MM.1S (cell line): ENCODE results near the gene DXO.

ENCODE experiments used
- DNase-seq: peaks from one replicate; pipeline ENCODE4 v3.0.0-alpha.2; 2015
- H2AFZ ChIP-seq: fragments of 300-600 bp; sonication (generic); 2 replicates; pipeline ENCODE4 v1.6.0; 2016; ENCODE audit warnings: antibody characterized with exemption, low read length
- H3F3A ChIP-seq: fragments of 300-600 bp; sonication (generic); 2 replicates; pipeline ENCODE4 v1.6.1; 2016; ENCODE audit warnings: mild to moderate bottlenecking, antibody characterized with exemption, low read length, moderate library complexity, mixed read lengths; ENCODE audit not compliant: insufficient read depth
- H3K27ac ChIP-seq: fragments of 300-600 bp; sonication (generic); 2 replicates; pipeline ENCODE4 v1.5.1; 2016; ENCODE audit warnings: mild to moderate bottlenecking, low read length
- H3K27me3 ChIP-seq: fragments of 300-600 bp; sonication (generic); replicated peaks from 2 replicates; pipeline ENCODE4 v1.6.0; 2016; ENCODE audit warnings: low read length; ENCODE audit not compliant: insufficient read depth
- H3K36me3 ChIP-seq: fragments of 300-600 bp; sonication (generic); replicated peaks from 2 replicates; pipeline ENCODE4 v1.6.1; 2016; ENCODE audit warnings: mild to moderate bottlenecking, low read length, mixed read lengths; ENCODE audit not compliant: insufficient read depth
- H3K4me1 ChIP-seq: fragments of 300-600 bp; sonication (generic); 2 replicates; pipeline ENCODE4 v1.6.1; 2016; ENCODE audit warnings: low read length, mixed read lengths
- H3K4me2 ChIP-seq: fragments of 300-600 bp; sonication (generic); 2 replicates; pipeline ENCODE4 v1.6.0; 2016; ENCODE audit warnings: low read depth, low read length
- H3K4me3 ChIP-seq: fragments of 300-600 bp; sonication (generic); 2 replicates; pipeline ENCODE4 v1.5.1; 2016; ENCODE audit warnings: low read length, mixed read lengths
- H3K79me2 ChIP-seq: fragments of 300-600 bp; sonication (generic); 2 replicates; pipeline ENCODE4 v1.6.1; 2016; ENCODE audit warnings: mixed run types, low read length, mixed read lengths
- H3K9ac ChIP-seq: fragments of 300-600 bp; sonication (generic); 2 replicates; pipeline ENCODE4 v1.6.1; 2016; ENCODE audit warnings: low read length, mixed read lengths
- H3K9me2 ChIP-seq: fragments of 300-600 bp; sonication (generic); replicated peaks from 2 replicates; pipeline ENCODE4 v1.6.1; 2016; ENCODE audit warnings: mild to moderate bottlenecking, low read length, mixed read lengths; ENCODE audit not compliant: insufficient read depth
- H3K9me3 ChIP-seq: fragments of 300-600 bp; sonication (generic); replicated peaks from 2 replicates; pipeline ENCODE4 v1.6.1; 2016; ENCODE audit warnings: mild to moderate bottlenecking, low read length, mixed read lengths; ENCODE audit not compliant: insufficient read depth
- H4K20me1 ChIP-seq: fragments of 300-600 bp; sonication (generic); 2 replicates; pipeline ENCODE4 v1.6.1; 2016; ENCODE audit warnings: mild to moderate bottlenecking, low read length, moderate library complexity, mixed read lengths; ENCODE audit not compliant: insufficient read depth
- EZH2 ChIP-seq: fragments of 300-600 bp; sonication (generic); optimal IDR thresholded peaks from 2 replicates; pipeline ENCODE3; 2017; ENCODE audit warnings: low read depth, mild to moderate bottlenecking, antibody characterized with exemption, low read length, mixed read lengths
- EZH2phosphoT487 ChIP-seq: fragments of 300-600 bp; sonication (generic); IDR thresholded peaks from 2 replicates; pipeline ENCODE4 v1.6.1; 2018; ENCODE audit warnings: antibody characterized with exemption, low read length
- TF ChIP-seq, protein P1 (sequence below): fragments of 300-600 bp; sonication (generic); IDR thresholded peaks from 2 replicates; pipeline ENCODE4 v1.5.1; 2016; ENCODE audit warnings: antibody characterized with exemption, low read length, mixed read lengths

Gene DXO

DNA sequence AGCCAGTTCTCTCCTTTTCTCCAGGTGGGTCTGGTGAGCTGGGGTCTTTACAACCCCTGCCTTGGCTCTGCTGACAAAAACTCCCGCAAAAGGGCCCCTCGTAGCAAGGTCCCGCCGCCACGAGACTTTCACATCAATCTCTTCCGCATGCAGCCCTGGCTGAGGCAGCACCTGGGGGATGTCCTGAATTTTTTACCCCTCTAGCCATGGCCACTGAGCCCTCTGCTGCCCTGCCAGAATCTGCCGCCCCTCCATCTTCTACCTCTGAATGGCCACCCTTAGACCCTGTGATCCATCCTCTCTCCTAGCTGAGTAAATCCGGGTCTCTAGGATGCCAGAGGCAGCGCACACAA is 26.8 kb downstream of the DXO start:
- Histone ChIP-seq H3K4me1 (peaks cover 4% of the 10 kb centered on the region; the same call in 1 of the 2 replicates), H3K36me3 (no peaks in the 10 kb centered on the region), H3K9me3 (no peaks in the 10 kb centered on the region), H3K9me2 (no peaks in the 10 kb centered on the region), H3K27me3 (peaks cover 35% of the 10 kb centered on the region), H3K9ac (no peak overlapping the region), H3K4me2 (no peak overlapping the region), H3F3A (no peaks in the 10 kb centered on the region), H2AFZ (no peak overlapping the region), H4K20me1 (no peaks in the 10 kb centered on the region), H3K27ac (no peak overlapping the region), H3K79me2 (no peaks in the 10 kb centered on the region), H3K4me3 (no peak overlapping the region)
- no peak for DNase-seq
- TF ChIP-seq EZH2 (no peak), EZH2phosphoT487 (no peak)
- TF ChIP-seq, protein P1, sequence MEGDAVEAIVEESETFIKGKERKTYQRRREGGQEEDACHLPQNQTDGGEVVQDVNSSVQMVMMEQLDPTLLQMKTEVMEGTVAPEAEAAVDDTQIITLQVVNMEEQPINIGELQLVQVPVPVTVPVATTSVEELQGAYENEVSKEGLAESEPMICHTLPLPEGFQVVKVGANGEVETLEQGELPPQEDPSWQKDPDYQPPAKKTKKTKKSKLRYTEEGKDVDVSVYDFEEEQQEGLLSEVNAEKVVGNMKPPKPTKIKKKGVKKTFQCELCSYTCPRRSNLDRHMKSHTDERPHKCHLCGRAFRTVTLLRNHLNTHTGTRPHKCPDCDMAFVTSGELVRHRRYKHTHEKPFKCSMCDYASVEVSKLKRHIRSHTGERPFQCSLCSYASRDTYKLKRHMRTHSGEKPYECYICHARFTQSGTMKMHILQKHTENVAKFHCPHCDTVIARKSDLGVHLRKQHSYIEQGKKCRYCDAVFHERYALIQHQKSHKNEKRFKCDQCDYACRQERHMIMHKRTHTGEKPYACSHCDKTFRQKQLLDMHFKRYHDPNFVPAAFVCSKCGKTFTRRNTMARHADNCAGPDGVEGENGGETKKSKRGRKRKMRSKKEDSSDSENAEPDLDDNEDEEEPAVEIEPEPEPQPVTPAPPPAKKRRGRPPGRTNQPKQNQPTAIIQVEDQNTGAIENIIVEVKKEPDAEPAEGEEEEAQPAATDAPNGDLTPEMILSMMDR = no peak

- Histone ChIP-seq H3K27ac (no peak overlapping the region), H3K36me3 (no peaks in the 10 kb centered on the region), H3K9me2 (no peaks in the 10 kb centered on the region), H3K9me3 (no peaks in the 10 kb centered on the region), H3K4me3 (no peak overlapping the region), H2AFZ (no peak overlapping the region), H3K4me2 (no peak overlapping the region), H3K9ac (no peak overlapping the region), H3F3A (no peaks in the 10 kb centered on the region), H3K27me3 (peaks cover 35% of the 10 kb centered on the region), H3K4me1 (peaks cover 4% of the 10 kb centered on the region; the same call in 1 of the 2 replicates), H4K20me1 (no peaks in the 10 kb centered on the region), H3K79me2 (no peaks in the 10 kb centered on the region)
- TF ChIP-seq EZH2phosphoT487 = no peak
- TF ChIP-seq, protein P1 = no peak
- no peak for TF ChIP-seq EZH2
- no peak for DNase-seq
Observed at GRCh38 chr6:31943742-31944141, 28.2 kb downstream of the DXO start.

DNA sequence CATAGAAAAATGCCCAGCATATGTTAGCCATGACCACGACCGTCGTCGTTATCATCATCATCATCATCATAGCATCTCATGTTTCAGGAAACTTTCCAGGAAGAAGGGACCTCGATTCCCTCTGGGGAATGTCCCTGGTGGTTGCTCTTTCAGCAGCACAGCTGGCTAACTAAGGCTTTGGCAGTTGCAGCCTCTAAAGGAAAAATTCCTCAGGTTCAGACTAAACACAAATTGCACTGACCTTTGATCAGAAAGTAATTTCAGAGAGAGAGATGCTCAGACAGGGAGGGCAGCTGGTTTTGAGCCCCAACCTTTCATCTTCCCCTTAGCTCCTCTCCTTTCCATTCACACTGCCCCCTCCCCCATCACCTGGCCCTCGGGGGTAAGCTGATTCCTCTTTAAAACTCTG is 31.7 kb downstream of the DXO start:
- H3K36me3 ChIP-seq = no peaks in the 10 kb centered on the region
- H3K9me3 ChIP-seq = no peaks in the 10 kb centered on the region
- H3K4me1 ChIP-seq = peaks cover 4% of the 10 kb centered on the region; the same call in 1 of the 2 replicates
- no peak overlapping the region for H2AFZ ChIP-seq
- no peaks in the 10 kb centered on the region for H3F3A ChIP-seq
- peaks cover 14% of the 10 kb centered on the region; the same call in 1 of the 2 replicates for H3K27me3 ChIP-seq
- DNase-seq = no peak
- H3K27ac ChIP-seq = no peak overlapping the region
- TF ChIP-seq, protein P1 = no peak
- no peak for TF ChIP-seq EZH2phosphoT487
- TF ChIP-seq EZH2 = no peak
- no peak overlapping the region for H3K9ac ChIP-seq
- no peak overlapping the region for H3K4me2 ChIP-seq
- no peak overlapping the region for H3K4me3 ChIP-seq
- H3K79me2 ChIP-seq = no peaks in the 10 kb centered on the region
- H4K20me1 ChIP-seq = no peaks in the 10 kb centered on the region
- no peaks in the 10 kb centered on the region for H3K9me2 ChIP-seq
